ENCODE results near the gene FUT6. TPM values are rescaled to one million over a fixed set of nuclear protein-coding genes. Genes with fewer than 3 reads are reported as not detected.

The FUT6 gene
- total RNA-seq = not detected in 2 replicates

DNA sequence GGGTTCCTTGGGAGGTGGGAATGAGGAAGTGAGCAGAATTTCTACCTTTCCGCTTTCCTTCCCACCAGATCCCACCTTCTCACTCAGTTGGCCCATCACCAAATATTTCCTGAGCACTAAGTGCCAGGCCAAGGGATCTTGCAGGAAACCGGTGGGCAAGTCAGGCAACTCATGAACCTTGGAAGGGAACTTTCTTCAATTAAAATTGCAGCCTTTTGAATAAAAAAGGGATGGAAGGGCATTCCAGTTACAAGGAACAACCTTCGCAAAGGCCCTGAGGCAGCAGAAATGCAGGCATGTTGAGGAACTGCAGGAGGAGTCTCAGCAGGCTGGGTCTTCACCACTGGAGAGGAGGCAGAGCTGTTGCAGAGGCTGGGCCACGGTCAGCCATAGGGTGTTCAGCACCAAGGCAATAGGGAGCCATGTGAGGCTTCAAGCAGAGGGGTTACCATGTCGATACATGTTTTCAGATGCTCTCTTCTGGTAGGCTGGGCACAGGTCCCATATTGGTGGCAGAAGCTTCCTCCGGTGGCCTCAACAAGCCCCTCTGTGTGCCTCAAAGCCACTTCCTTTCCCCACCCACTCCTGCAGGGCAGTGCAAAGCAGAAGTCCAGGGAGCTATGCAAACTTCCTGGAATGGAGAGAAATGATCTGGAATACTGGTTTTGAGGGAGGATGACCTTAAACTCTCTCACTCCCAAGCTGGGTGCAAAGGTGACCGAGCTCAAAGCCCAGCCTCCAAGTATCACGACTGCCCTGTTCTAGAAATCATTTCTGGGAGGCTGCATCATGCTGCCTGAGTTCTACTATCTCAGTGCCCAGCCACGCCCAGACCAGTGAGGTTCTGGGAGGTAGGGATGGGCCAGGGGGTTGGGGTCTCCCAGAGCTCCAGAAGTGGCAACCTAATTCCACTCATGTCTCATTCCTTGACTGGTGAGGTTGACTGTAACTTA is at the start of gene FUT6:
Gene FUT6, minus strand, starts transcription at position 638 of the 953 bp plus-strand sequence. CDS start 7,135 bp downstream, outside the sequence.

GRCh38 chr19:5851302-5851701 is 11.8 kb upstream of the FUT6 start, which contains the start of gene FUT3:
TSS of gene FUT3 (minus strand) at chr19:5851449.

DNA sequence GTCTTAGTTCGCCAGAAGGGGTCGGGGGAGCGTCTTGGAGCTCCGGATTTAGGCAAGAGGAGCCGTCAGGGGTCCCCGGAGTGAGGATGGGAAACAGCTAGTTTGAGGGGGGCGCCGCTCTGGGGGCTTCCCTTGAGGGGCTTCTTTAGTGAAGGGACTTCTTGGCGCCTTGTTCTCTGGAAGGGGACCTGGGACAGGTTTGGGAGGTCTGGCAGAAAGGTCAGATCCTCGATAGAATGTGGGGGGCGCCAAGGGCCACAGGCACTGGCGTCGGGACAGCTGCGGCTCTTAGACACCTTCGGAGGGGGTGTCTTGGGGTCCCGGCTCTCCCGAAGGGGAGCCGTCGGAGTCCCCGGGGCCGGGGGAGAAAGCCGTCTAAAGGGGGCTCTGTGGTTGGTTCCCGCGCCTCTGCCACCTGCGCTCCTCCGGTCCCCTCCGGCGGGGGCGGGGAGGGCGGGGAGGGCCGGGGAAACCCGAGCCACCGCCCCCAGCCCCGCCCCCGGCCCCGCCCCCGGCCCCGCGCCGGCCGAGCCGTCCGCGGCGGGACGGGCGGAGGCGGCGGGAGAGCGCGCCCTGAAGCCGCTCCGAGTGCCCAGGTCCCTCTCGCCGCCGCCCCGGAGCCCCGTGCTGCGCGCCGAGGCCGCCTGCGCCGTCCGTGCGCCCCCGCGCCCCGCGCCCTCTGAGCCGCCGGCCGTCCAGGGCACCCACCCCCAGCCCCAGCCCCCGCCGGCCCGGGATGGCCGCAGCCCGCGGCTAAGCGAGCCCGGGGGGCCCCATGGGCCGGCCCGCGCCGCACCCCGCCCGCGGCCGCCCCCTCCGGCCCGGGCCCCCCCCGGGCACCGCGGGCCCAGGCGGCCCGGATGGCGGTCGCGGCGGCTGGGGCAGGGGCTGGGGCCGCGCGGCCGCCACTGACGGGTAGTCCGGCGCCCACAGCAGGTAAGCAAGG is 34.7 kb downstream of the FUT6 start, which contains the start of gene NRTN:
Gene NRTN, plus strand, starts transcription at position 552 of the 946 bp plus-strand sequence. CDS start 19,099 bp downstream, outside the sequence.

GRCh38 chr19:5790559-5791520 is 48.7 kb downstream of the FUT6 start, which contains the start of gene DUS3L:
TSS of gene DUS3L (minus strand) at chr19:5791163. CDS start at chr19:5791141, 22 bp downstream.

GRCh38 chr19:5784581-5785147 is 54.8 kb downstream of the FUT6 start, which contains the start of gene PRR22:
TSS of gene PRR22 (minus strand) at chr19:5784746. CDS start at chr19:5784660, 86 bp downstream.

Other genes starting within 250 kb of the FUT6 start
- 7.7 and 11.3 TPM in 2 replicates for gene SAFB2, start 216.9 kb downstream of the FUT6 start, total RNA-seq
- 18.0 and 39.8 TPM in 2 replicates for gene SAFB, start 216.6 kb downstream of the FUT6 start, total RNA-seq
- gene MICOS13, start 159.2 kb downstream of the FUT6 start, total RNA-seq = 52.2 and 59.2 TPM in 2 replicates
- 5.0 and 16.0 TPM in 2 replicates for gene HSD11B1L, start 158.7 kb downstream of the FUT6 start, total RNA-seq
- gene RPL36, start 149.4 kb downstream of the FUT6 start, total RNA-seq = 1,765 and 1,895 TPM in 2 replicates
- 100 and 119 TPM in 2 replicates for gene LONP1, start 119.6 kb downstream of the FUT6 start, total RNA-seq
- not detected in 2 replicates for gene CATSPERD, start 119.1 kb downstream of the FUT6 start, total RNA-seq
- 0.16 and 2.1 TPM in 2 replicates for gene PRR22, start 55.0 kb downstream of the FUT6 start, total RNA-seq
- 25.5 and 37.9 TPM in 2 replicates for gene DUS3L, start 48.5 kb downstream of the FUT6 start, total RNA-seq
- not detected in 2 replicates for gene NRTN, start 34.6 kb downstream of the FUT6 start, total RNA-seq
- 0.31 TPM in 1 of 2 replicates, not detected in the other for gene FUT3, start 11.7 kb upstream of the FUT6 start, total RNA-seq
- gene FUT5, start 30.8 kb upstream of the FUT6 start, total RNA-seq = not detected in 2 replicates
- gene NDUFA11, start 64.1 kb upstream of the FUT6 start, total RNA-seq = 274 and 382 TPM in 2 replicates
- 2.5 and 5.4 TPM in 2 replicates for gene VMAC, start 65.2 kb upstream of the FUT6 start, total RNA-seq
- 0.84 and 1.6 TPM in 2 replicates for gene CAPS, start 74.6 kb upstream of the FUT6 start, total RNA-seq
- gene RANBP3, start 138.4 kb upstream of the FUT6 start, total RNA-seq = 35.9 and 57.9 TPM in 2 replicates

All from hair follicular keratinocyte (primary cell).